Activated naive CD4-positive, alpha-beta T cell treated with anti-CD3 and anti-CD28 coated beads for 36 hours (primary cell): ENCODE measurements around the gene ZNF860. TPM values are rescaled to one million over a fixed set of nuclear protein-coding genes. Genes with fewer than 3 reads are reported as not detected.

Experiments used
- CTCF ChIA-PET: fragments of 350-600 bp; sonication (Branson Sonifier 250); formaldehyde crosslinking; loops from one replicate; lab custom pipeline; 2021; ENCODE audit warnings: antibody characterized with exemption; lab: Charles Lee
- DNase-seq: peaks from one replicate; pipeline ENCODE4 v3.0.0-alpha.2; 2020
- H3K27ac Mint-ChIP-seq: one replicate; pipeline ENCODE4 v1.8.0; 2021; ENCODE audit warnings: mild to moderate bottlenecking, mixed read lengths
- H3K27me3 Mint-ChIP-seq: one replicate; pipeline ENCODE4 v1.8.0; 2021; ENCODE audit warnings: low read depth, mixed read lengths
- H3K36me3 Mint-ChIP-seq: one replicate; pipeline ENCODE4 v1.8.0; 2021; ENCODE audit warnings: low read depth, mixed read lengths
- H3K4me1 Mint-ChIP-seq: one replicate; pipeline ENCODE4 v1.8.0; 2021; ENCODE audit warnings: low read depth, mixed read lengths
- H3K4me3 Mint-ChIP-seq: one replicate; pipeline ENCODE4 v1.8.0; 2021; ENCODE audit warnings: mild to moderate bottlenecking, moderate library complexity, mixed read lengths
- H3K9me3 Mint-ChIP-seq: one replicate; pipeline ENCODE4 v1.8.0; 2021; ENCODE audit warnings: mixed read lengths
- intact Hi-C: fragments of 100-400 bp; cut with micrococcal nuclease; formaldehyde crosslinking; loops from one replicate; pipeline ENCODE4 v1.15.1; 2023
- total RNA-seq, 2 experiments: library from RNA; stranded (reverse); gene quantifications; one replicate each; pipeline ENCODE4 v1.2.3, GENCODE V29; 2021

ZNF860 gene
- total RNA-seq, 2 experiments from 2014 or later = 0.07 TPM; not detected in 1

- H3K9me3 Mint-ChIP-seq = peaks cover 5% of the 10 kb centered on the region
- H3K27ac Mint-ChIP-seq = no peak overlapping the region
- H3K4me1 Mint-ChIP-seq = no peaks in the 10 kb centered on the region
- no peak overlapping the region for H3K4me3 Mint-ChIP-seq
- no peaks in the 10 kb centered on the region for H3K36me3 Mint-ChIP-seq
- DNase-seq = no peak
- intact Hi-C loops = no loop called here
- CTCF ChIA-PET = no interaction called here
- H3K27me3 Mint-ChIP-seq = peaks cover 23% of the 10 kb centered on the region
Observed at GRCh38 chr3:31948280-31948679, 33.3 kb upstream of the ZNF860 start.

DNA sequence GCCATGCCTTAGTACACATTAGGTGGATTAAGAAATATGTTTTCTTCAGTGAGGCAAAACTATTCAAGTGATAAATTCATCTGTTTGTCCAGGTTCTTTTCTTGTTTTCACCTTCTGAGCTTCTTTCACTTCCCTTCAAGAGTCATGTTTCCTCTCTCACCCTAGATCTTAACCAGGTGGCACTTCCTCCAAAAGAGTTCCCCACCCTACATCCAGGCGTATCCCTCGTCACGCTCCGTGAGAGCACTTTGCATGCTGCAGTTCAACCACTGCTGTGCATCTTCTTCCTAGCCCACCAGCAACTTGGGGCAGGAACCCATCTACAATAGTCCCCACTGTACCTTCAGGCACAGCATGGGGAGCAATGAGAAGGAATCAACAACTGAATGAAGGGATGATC lies 29.3 kb upstream of the ZNF860 start:
- no peak overlapping the region for H3K27ac Mint-ChIP-seq
- CTCF ChIA-PET = interaction anchor here (0.6 kb wide), 1 partner anchor 862 kb away, joined by 3 read pairs; no protein-coding TSS in a partner anchor
- DNase-seq = no peak
- H3K4me1 Mint-ChIP-seq = no peaks in the 10 kb centered on the region
- intact Hi-C loops = no loop called here
- no peak overlapping the region for H3K4me3 Mint-ChIP-seq
- H3K9me3 Mint-ChIP-seq = peaks cover 13% of the 10 kb centered on the region
- H3K36me3 Mint-ChIP-seq = no peaks in the 10 kb centered on the region
- H3K27me3 Mint-ChIP-seq = peaks cover 11% of the 10 kb centered on the region

DNA sequence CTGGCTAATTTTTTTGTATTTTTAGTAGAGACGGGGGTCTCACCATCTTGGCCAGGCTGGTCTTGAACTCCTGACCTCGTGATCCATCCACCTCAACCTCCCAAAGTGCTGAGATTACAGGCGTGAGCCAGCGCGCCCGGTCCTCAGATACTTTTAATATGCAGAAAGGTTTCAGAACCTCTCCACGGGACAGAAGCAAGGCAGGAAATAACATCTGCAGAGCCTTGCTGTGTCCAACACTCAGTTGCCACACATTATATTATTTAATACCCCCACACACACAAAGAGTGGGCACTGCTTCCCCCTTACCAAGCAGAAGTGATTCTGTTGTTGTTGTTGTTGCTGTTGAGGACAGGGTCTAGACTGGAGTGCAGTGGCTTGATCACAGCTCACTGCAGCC lies 28.5 kb upstream of the ZNF860 start:
- H3K27ac Mint-ChIP-seq = no peak overlapping the region
- no peak overlapping the region for H3K4me3 Mint-ChIP-seq
- intact Hi-C loops = no loop called here
- peaks cover 7% of the 10 kb centered on the region for H3K27me3 Mint-ChIP-seq
- CTCF ChIA-PET = no interaction called here
- no peaks in the 10 kb centered on the region for H3K36me3 Mint-ChIP-seq
- peaks cover 13% of the 10 kb centered on the region for H3K9me3 Mint-ChIP-seq
- DNase-seq = no peak
- no peaks in the 10 kb centered on the region for H3K4me1 Mint-ChIP-seq

DNA sequence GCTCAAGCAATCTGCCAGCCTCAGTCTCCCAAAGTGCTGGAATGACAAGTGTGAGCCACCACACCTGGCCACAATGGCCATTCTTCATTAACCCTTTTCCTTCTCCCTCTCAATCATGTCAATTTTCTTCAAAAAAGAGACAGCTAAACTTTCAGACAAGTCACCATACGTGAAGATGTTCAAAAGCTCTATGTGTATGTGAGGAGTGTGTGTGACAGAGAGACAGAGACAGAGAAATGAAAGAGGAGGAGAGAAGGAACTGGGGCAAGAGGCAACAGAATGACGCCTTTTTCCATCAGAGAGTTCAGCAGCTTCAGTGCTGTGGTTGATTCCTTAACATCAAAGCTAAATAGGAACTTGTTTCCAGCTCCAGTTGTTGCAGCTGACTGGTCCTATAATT lies 27.9 kb upstream of the ZNF860 start:
- Mint-ChIP-seq H3K27me3 (peaks cover 4% of the 10 kb centered on the region), H3K9me3 (peaks cover 13% of the 10 kb centered on the region), H3K4me3 (no peak overlapping the region), H3K36me3 (no peaks in the 10 kb centered on the region), H3K4me1 (no peaks in the 10 kb centered on the region), H3K27ac (no peak overlapping the region)
- CTCF ChIA-PET = no interaction called here
- intact Hi-C loops = no loop called here
- DNase-seq = no peak

- DNase-seq = no peak
- Mint-ChIP-seq H3K36me3 (no peaks in the 10 kb centered on the region), H3K4me3 (no peak overlapping the region), H3K9me3 (peaks cover 7% of the 10 kb centered on the region), H3K4me1 (no peaks in the 10 kb centered on the region), H3K27me3 (peaks cover 3% of the 10 kb centered on the region), H3K27ac (no peak overlapping the region)
- CTCF ChIA-PET = interaction anchor here (0.9 kb wide), 1 partner anchor 18 kb away, joined by 3 read pairs; no protein-coding TSS in a partner anchor
- intact Hi-C loops = no loop called here
Observed at GRCh38 chr3:31955581-31955980, 26.0 kb upstream of the ZNF860 start.

GRCh38 chr3:31957106-31957505 lies 24.4 kb upstream of the ZNF860 start:
- Mint-ChIP-seq H3K4me1 (no peaks in the 10 kb centered on the region), H3K36me3 (no peaks in the 10 kb centered on the region), H3K4me3 (no peak overlapping the region), H3K27me3 (peaks cover 5% of the 10 kb centered on the region), H3K27ac (no peak overlapping the region), H3K9me3 (peaks cover 7% of the 10 kb centered on the region)
- CTCF ChIA-PET = no interaction called here
- no peak for DNase-seq
- intact Hi-C loops = no loop called here

GRCh38 chr3:31958701-31959152 lies 22.8 kb upstream of the ZNF860 start:
- Mint-ChIP-seq H3K9me3 (peaks cover 7% of the 10 kb centered on the region), H3K27ac (no peak overlapping the region), H3K27me3 (peaks cover 4% of the 10 kb centered on the region), H3K4me3 (no peak overlapping the region), H3K36me3 (no peaks in the 10 kb centered on the region), H3K4me1 (peaks cover 10% of the 10 kb centered on the region)
- intact Hi-C loops = no loop called here
- CTCF ChIA-PET = no interaction called here
- no peak for DNase-seq

DNA sequence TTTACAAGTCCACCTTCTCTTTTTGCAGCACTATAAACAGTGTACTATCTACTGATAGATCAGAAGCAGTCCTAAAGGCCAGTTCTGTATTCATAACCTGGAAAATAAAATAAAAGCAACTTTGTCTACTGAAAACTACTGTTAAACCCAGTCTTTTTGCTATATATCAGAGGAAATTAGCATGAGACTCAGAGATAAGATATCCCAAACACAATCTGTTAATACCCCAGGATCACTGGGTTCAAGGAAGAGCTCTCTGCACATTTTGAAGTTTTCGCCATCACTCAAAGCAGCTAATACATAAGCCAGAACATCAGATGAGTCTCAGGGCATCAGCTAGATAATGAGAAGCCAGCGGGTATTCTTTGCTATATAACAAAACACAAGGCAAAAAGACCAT lies 22.3 kb upstream of the ZNF860 start:
- no peak overlapping the region for H3K4me3 Mint-ChIP-seq
- H3K27ac Mint-ChIP-seq = no peak overlapping the region
- DNase-seq = no peak
- CTCF ChIA-PET = no interaction called here
- peaks cover 7% of the 10 kb centered on the region for H3K9me3 Mint-ChIP-seq
- H3K36me3 Mint-ChIP-seq = no peaks in the 10 kb centered on the region
- intact Hi-C loops = no loop called here
- H3K4me1 Mint-ChIP-seq = peaks cover 12% of the 10 kb centered on the region
- H3K27me3 Mint-ChIP-seq = peaks cover 6% of the 10 kb centered on the region

DNA sequence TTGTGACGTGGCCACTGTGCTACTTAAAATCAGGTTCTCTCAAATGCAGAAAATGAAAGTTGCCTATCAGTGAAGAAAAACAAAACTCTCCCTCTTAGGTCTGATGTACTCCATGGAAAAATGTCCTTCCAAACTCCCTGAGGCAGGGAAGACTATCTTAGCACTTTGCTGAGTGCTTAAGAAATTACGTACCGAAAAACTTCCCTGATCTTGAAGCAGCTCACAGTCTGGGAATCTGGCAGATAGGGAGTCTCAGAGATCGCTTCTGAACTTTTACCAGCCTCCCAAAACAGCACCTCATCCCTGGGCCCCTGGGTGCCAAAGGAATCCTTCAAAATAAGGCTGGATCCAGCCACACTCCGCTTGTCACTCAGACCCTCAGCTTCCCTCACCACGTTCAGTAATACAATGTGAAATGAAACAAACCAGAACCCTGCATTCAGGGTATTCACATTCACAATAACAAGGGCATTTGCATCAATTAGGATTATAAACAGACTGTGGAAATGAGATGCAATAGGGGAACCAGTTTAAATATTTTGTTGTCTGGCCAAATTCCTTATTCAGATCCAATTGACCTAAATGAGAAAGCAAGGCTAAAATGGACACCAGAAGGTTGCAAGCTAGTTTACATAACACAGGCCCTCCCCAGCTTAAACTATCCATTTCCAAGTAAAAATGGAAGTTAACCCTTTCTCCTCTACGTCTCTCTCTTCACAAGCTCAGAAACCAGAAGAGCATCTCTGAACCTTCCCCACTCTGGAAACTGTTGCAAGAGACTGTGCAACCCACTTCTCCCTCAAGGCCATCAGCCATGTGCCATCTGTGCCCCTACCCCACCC lies 21.4 kb upstream of the ZNF860 start:
- H3K27ac Mint-ChIP-seq = no peak overlapping the region
- H3K4me1 Mint-ChIP-seq = peaks cover 12% of the 10 kb centered on the region
- CTCF ChIA-PET = no interaction called here
- no peak overlapping the region for H3K4me3 Mint-ChIP-seq
- peaks cover 6% of the 10 kb centered on the region for H3K27me3 Mint-ChIP-seq
- DNase-seq = no peak
- H3K36me3 Mint-ChIP-seq = no peaks in the 10 kb centered on the region
- intact Hi-C loops = no loop called here
- H3K9me3 Mint-ChIP-seq = peaks cover 7% of the 10 kb centered on the region

- CTCF ChIA-PET = no interaction called here
- Mint-ChIP-seq H3K4me1 (peaks cover 12% of the 10 kb centered on the region), H3K4me3 (no peak overlapping the region), H3K9me3 (peaks cover 2% of the 10 kb centered on the region), H3K27me3 (peaks cover 6% of the 10 kb centered on the region), H3K36me3 (no peaks in the 10 kb centered on the region), H3K27ac (no peak overlapping the region)
- intact Hi-C loops = no loop called here
- no peak for DNase-seq
Observed at GRCh38 chr3:31960793-31961431, 20.6 kb upstream of the ZNF860 start.

DNA sequence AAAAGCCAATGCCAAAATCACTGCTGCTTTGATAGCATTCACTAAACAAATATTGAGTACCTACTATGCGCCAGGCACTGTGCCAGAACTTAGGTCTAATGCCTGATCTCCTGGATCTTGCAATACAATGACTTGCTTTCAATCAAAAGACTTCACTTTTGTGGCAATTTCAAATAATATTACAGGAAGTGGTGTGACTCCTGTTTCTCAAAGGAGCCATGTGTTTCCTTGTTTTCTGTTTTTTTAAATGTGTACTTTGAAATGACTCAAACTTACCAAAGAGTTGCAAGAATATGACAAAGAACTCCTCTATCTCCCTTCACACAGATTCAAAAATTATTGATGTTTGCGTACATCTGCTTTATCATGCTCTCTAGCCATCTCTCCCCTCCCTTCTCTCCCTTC lies 18.7 kb upstream of the ZNF860 start:
- H3K27me3 Mint-ChIP-seq = peaks cover 6% of the 10 kb centered on the region
- no peaks in the 10 kb centered on the region for H3K9me3 Mint-ChIP-seq

DNA sequence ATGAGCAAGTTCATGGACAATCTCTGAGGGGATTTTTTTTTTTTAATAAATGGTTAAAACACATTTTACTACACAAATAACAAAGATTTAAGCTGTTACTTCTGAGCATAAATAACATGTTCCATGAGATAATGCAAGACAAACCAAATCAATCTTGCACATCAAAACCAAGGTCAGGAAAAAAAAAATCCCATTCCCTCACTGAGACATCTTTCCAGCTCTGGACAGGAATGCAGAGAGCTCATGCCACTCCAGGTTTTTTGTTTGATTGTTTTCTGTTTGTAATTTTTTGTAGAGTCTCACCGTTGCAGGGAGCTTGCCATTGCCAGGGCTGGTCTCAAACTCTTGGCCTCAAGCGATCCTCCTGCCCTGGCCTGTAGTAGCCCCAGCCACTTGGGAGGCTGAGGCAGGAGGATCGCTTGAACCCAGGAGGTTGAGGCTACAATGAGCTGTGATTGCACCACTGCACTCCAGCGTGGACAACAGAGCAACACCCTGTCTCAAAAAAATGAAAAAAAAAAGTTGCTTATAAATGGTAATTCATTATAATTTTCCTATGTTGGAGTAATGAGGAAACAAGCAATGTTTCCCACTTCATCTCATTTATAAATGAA lies 14.5 kb upstream of the ZNF860 start:
- CTCF ChIA-PET = interaction anchor here (0.8 kb wide), 1 partner anchor 37 kb away, joined by 3 read pairs; no protein-coding TSS in a partner anchor
- no peak for DNase-seq
- H3K27ac Mint-ChIP-seq = no peak overlapping the region
- peaks cover 3% of the 10 kb centered on the region for H3K27me3 Mint-ChIP-seq
- intact Hi-C loops = no loop called here
- H3K36me3 Mint-ChIP-seq = no peaks in the 10 kb centered on the region
- H3K9me3 Mint-ChIP-seq = no peaks in the 10 kb centered on the region
- no peak overlapping the region for H3K4me3 Mint-ChIP-seq
- peaks cover 12% of the 10 kb centered on the region for H3K4me1 Mint-ChIP-seq

More for the DNA sequence above, 18.7 kb upstream of the ZNF860 start:
- H3K4me1 Mint-ChIP-seq = peaks cover 12% of the 10 kb centered on the region
- H3K4me3 Mint-ChIP-seq = no peak overlapping the region
- H3K36me3 Mint-ChIP-seq = no peaks in the 10 kb centered on the region
- no peak for DNase-seq
- intact Hi-C loops = loop anchor here (1.0 kb wide), 1 partner anchor 16 kb away; no protein-coding TSS in a partner anchor
- CTCF ChIA-PET = no interaction called here
- H3K27ac Mint-ChIP-seq = no peak overlapping the region
